Stimulated activated naive CD8-positive, alpha-beta T cell treated with anti-CD3 and anti-CD28 coated beads, Interleukin-15, Interleukin-2, amounts not matched to agents 100 ng/mL and 50 ng/mL, for 24 hours (primary cell): ENCODE measurements around the gene ADAM19.

Source experiments
- H3K27ac Mint-ChIP-seq: one replicate; pipeline ENCODE4 v1.8.0; 2021; ENCODE audit warnings: mild to moderate bottlenecking, mixed read lengths
- H3K27me3 Mint-ChIP-seq: one replicate; pipeline ENCODE4 v1.8.0; 2021; ENCODE audit warnings: mixed read lengths
- H3K36me3 Mint-ChIP-seq: one replicate; pipeline ENCODE4 v1.8.0; 2021; ENCODE audit warnings: low read depth, mixed read lengths
- H3K4me1 Mint-ChIP-seq: one replicate; pipeline ENCODE4 v1.8.0; 2021; ENCODE audit warnings: low read depth, mixed read lengths
- H3K4me3 Mint-ChIP-seq: one replicate; pipeline ENCODE4 v1.8.0; 2021; ENCODE audit warnings: mild to moderate bottlenecking, mixed read lengths
- H3K9me3 Mint-ChIP-seq: one replicate; pipeline ENCODE4 v1.8.0; 2021; ENCODE audit warnings: mixed read lengths

ADAM19 gene

DNA sequence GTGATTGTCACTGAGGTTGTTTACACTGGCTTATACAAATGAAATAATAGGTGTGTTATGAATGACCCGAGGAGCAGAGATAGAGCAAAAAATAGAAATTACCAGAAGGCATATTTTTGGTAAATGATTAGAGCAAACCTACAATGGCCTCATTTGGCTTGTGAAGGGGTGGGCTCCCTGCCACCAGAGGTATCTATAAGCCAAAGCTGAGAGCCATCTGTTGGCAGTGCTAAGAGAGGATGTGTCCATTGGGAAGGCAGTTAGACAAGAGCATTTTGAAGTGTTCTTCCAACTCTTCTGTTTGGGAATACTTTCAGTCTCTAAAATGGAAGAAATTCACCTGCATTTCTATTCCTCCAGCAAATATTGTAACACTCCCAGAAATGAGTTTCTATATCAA lies 104.9 kb downstream of the ADAM19 start:
- H3K27ac Mint-ChIP-seq: no peak overlapping the region

DNA sequence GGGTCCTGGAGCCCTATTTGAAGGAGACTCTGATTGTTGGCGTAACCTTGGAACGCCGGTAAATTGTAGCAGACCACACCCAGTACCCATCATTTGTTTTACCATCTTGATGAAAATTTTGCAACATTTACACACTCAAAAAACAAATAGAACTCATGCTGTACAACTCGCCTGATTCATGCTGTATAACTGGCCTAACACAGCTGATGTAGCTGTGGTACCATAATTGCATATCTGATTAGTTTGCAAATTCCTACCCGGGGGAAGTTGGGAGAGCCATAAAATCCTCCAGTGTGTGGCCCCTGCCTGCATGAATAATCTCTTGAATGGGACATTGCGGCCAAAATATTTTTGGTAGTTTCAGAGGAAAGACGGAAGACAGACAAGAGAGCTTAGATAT lies 105.9 kb downstream of the ADAM19 start:
- Mint-ChIP-seq H3K27me3 (no peaks in the 10 kb centered on the region), H3K4me3 (no peak overlapping the region), H3K27ac (no peak overlapping the region), H3K36me3 (no peaks in the 10 kb centered on the region), H3K9me3 (no peaks in the 10 kb centered on the region), H3K4me1 (peaks cover 8% of the 10 kb centered on the region)

More for the DNA sequence above, 104.9 kb downstream of the ADAM19 start:
- Mint-ChIP-seq H3K9me3 (no peaks in the 10 kb centered on the region), H3K4me1 (no peaks in the 10 kb centered on the region), H3K27me3 (no peaks in the 10 kb centered on the region), H3K4me3 (no peak overlapping the region), H3K36me3 (no peaks in the 10 kb centered on the region)

DNA sequence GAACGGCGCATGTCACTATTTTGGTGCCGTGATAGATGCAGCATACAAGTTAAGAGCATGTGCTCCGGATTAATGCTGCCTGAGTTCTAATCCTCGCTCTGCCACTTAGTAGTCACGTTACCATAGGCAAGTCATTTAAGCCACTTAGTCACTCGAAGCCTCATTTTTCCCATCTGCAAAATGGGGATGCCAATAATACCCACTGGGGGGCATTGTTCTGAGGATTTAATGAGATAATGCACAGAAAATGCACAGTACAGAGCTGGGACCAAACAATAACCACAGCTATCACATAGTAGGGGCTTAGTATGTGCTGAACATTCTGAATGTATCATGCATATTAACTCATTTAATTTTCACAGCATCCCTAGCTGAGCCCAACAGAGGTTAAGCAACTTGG lies 106.5 kb downstream of the ADAM19 start:
- Mint-ChIP-seq H3K4me3 (no peak overlapping the region), H3K4me1 (peaks cover 15% of the 10 kb centered on the region), H3K27ac (no peak overlapping the region), H3K27me3 (peaks cover 2% of the 10 kb centered on the region), H3K36me3 (no peaks in the 10 kb centered on the region), H3K9me3 (no peaks in the 10 kb centered on the region)

DNA sequence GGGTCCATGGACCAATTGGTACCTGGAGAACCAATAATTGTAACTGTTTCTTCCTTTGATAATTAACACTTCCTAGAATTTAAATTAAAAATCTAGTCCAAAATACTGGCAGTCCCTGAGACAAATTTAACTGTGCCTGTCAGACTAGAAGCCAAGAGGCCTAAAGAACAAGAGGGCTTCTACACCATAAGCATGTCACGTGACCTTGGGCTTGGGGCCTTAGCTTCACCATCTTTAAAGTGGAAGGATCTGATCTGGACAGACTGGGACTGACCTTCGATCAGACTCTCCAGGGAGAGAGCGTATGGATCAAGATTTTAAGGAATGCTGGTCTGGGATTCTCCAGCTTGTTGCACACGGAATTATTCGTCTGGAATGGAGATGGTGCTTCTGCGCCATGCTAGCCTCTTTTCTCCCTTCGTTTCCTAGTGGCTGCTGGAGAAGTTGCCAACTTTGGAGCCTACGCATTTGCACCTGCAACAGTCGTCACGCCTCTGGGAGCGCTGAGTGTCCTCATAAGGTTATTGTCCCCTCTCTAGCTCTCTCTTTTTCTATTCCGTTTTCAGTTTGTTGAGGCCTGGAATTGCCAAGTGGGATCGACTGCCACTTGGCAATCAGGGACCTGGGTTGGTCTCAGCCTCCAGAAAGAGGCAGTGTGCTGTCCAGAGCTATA lies 107.1 kb downstream of the ADAM19 start:
- Mint-ChIP-seq H3K27ac (no peak overlapping the region), H3K9me3 (no peaks in the 10 kb centered on the region), H3K4me3 (no peak overlapping the region), H3K36me3 (no peaks in the 10 kb centered on the region), H3K27me3 (peaks cover 8% of the 10 kb centered on the region), H3K4me1 (peaks cover 21% of the 10 kb centered on the region)

DNA sequence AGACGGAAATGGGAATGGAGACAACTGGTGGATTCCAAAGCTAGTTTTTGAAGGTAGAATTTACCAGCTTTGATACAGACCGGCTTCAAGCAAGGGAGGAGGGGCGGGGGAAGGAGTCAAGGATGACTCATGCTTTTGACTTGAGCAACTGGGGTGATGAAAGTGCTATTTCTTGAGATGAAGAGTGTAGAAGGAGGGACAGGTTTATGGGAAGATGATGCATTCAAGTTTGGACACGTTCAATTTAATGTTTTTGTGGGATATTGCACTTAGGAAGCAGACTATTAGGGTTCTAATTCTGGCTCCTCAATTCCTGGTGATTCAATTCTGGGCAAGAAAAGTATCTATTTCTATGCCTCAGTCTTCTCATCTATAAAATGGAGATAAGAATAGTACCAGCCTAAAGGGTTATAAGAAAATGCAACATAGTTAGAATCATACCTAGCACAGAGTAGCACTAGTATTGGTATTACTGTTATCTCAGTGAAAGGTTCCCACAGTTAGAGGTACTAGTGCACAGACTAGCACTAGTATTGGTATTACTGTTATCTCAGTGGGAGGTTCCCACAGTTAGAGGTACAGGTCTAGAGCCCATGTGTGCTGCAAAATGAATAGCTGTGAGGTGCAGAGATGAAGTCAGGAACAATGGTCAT lies 110.9 kb downstream of the ADAM19 start:
- Mint-ChIP-seq H3K27me3 (peaks cover 32% of the 10 kb centered on the region), H3K4me1 (peaks cover 33% of the 10 kb centered on the region), H3K27ac (peak overlapping the region; percentile 77), H3K4me3 (peak overlapping the region; percentile 38), H3K36me3 (no peaks in the 10 kb centered on the region), H3K9me3 (no peaks in the 10 kb centered on the region)

DNA sequence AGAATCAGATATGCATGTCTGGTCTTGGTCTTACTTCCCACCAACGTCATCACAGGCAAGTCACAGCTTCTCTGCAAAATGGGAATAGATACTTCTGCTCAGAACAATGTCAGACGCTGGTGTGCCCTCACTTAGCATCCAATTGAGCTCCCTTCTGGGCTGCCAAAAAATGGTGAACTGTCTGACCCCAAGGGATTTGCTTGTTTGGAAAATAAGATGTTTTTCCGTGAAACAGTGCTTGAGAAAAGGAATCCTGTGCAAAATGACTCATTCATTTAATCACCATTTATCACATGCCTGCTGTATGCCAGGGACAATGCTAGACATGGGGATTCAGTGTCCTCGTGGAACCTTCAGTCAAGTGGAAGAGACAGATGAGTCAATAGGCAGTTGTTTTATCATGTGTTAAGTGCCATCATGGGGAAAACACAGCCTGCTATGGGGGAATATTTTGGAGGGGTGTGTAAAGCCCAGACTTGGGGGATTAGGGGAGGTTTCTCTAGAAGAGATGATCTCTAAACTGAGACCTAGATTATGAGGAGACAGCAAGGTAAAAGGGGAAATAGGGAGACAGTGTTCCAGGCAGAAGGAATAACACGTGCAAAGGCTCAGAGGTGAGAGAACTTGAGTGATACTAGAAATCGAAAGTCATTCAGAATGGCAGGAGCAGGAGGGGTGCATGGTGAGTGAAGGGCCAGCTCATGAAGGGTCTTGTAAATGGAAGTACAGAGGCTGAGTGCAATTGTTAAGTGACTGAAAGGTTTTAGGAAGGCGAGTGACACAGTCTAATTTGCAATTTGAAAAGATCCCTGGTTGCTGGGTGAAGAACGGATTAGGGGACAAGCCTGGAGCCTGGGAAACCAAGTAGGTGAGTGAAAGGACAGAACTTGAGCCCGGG lies 111.7 kb downstream of the ADAM19 start:
- H3K4me1 Mint-ChIP-seq: peaks cover 33% of the 10 kb centered on the region

DNA sequence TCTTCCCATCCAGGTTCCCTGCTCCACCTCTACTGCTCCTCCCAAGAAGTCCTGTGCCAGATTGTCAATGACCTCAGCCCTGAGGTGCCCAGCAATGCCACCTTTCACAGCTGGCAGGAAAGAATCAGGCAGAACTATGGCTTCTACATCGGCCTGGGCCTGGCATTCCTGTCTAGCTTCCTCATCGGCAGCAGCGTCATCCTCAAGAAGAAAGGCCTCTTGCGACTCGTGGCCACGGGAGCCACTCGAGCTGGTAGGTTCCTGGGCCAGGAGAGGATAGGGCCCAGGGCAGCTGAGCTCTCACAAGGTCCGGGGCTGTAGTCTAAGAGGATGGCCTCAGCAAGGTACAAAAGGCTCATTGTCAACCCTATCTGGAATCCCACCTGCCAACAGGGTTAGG lies 112.5 kb downstream of the ADAM19 start:
- Mint-ChIP-seq H3K36me3 (no peaks in the 10 kb centered on the region), H3K27me3 (peaks cover 41% of the 10 kb centered on the region), H3K4me3 (no peak overlapping the region), H3K27ac (no peak overlapping the region), H3K9me3 (no peaks in the 10 kb centered on the region), H3K4me1 (peaks cover 33% of the 10 kb centered on the region)

More for the DNA sequence above, 111.7 kb downstream of the ADAM19 start:
- Mint-ChIP-seq H3K4me3 (peak overlapping the region; percentile 38), H3K36me3 (no peaks in the 10 kb centered on the region), H3K27me3 (peaks cover 39% of the 10 kb centered on the region), H3K27ac (peak overlapping the region; percentile 77), H3K9me3 (no peaks in the 10 kb centered on the region)

DNA sequence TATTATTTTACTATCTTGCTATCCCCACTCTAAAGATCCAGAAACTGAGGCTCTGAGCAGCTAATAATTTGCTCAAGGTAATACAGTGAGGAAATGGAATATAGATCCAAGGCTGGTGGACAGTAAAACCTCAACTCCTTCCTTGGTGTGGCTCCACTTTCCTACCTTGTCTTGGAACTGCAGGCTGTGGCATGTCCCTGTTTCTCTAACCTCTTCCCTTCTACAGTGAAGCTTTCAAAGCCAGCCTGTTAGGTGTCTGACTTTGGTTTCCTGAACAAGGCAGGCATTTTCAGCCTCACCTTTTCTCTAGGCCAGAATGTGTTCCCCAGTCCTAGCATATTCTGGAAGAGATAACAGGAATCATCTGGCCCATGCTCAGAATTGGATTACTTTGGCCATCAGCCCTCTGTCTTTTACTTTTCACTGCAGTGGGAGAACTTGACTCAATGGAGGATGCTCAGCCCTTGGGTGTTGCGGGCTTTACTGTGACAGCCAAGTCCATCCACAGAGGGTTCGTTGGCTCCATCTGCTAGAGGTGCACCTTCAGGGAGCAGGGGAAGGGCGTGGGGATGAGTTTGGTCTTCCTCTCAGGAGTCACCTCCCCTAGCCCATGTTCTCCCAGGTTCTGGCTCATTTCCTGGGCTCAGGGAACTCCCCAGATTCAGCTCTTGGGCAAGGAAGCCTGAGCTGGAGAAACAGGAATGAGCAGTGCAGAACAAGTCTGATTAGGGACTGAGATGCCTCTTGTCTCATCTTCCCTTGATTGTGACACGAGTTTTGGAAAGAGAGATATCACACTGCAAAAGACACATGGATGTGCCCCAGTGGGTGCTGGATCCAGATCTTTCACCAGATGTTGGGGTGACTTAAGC lies 114.4 kb downstream of the ADAM19 start:
- Mint-ChIP-seq H3K4me3 (peak overlapping the region; percentile 72), H3K4me1 (peaks cover 33% of the 10 kb centered on the region), H3K9me3 (no peaks in the 10 kb centered on the region), H3K27ac (peak overlapping the region; percentile 49), H3K36me3 (no peaks in the 10 kb centered on the region), H3K27me3 (peaks cover 41% of the 10 kb centered on the region)

DNA sequence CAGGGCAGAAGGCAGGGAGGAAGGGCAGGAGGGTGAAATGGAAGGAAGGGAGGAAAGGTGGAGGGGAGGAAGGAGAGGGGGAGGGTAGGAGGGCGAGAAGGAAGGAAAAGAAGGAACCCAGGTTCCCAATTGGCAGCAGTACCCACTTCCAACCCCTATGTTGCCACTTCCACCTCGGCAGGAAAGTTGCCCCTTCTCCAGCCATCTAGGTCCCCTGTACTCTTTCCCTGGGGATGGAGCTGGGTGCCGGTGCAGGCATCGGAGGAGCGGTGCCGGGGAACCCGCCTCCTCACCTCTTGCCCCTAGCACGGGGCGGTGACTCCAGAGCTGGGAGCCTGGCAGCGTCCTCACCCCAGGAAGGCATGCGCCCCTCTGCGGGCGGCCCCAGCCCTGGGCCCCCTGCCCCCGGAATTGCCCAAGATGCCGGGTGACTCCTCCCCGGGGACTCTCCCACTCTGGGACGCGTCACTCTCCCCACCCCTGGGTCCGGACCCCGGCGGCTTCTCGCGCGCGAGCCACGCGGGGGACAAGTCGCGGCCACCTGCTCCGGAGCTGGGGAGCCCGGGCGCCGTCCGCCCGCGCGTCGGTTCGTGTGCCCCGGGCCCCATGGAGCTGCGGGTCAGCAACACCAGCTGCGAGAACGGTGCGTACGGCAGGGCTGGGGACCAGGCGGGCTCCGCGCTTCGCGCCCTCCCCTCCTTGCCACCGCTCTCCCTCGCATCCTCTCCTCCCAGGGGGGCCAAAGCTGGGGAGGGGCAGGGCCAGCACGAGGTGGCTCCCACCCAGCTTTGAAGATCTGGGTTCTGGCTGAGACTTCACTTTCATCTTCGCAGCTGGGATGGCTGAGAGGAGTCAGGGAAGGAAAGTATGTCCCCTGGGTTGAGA lies 115.6 kb downstream of the ADAM19 start, which contains the start of gene NIPAL4:
TSS of gene NIPAL4 (plus strand) at position 499 of the 885 bp plus-strand sequence. CDS start at position 607, 108 bp downstream.
- Mint-ChIP-seq H3K9me3 (no peaks in the 10 kb centered on the region), H3K27ac (peak within 1 kb of the TSS; percentile 49), H3K27me3 (peaks cover 42% of the 10 kb centered on the region), H3K36me3 (no peaks in the 10 kb centered on the region), H3K4me3 (peak within 1 kb of the TSS; percentile 72), H3K4me1 (peaks cover 32% of the 10 kb centered on the region)

DNA sequence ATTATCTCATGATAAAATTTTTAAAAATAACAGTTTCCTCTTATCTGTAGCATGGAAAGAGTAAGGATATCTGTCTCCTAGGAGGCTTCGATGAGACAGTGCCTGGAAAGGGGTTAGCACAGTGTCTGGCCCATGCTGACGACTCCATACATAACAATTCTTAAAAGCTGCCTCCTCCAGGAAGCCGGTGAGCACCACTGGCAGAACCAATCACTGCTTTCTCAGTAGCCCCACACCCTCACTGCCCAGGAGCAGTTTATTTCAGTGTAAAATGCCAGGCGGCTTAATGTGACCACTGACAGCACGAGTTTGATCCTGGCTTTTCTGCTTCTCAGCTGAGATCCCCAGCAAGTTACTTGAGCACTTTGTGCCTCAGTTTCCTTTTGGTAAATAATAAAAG lies 116.7 kb downstream of the ADAM19 start:
- H3K36me3 Mint-ChIP-seq: no peaks in the 10 kb centered on the region
- H3K9me3 Mint-ChIP-seq: no peaks in the 10 kb centered on the region
- H3K27me3 Mint-ChIP-seq: peaks cover 42% of the 10 kb centered on the region
- H3K4me3 Mint-ChIP-seq: no peak overlapping the region
- H3K27ac Mint-ChIP-seq: no peak overlapping the region
- H3K4me1 Mint-ChIP-seq: peaks cover 20% of the 10 kb centered on the region

DNA sequence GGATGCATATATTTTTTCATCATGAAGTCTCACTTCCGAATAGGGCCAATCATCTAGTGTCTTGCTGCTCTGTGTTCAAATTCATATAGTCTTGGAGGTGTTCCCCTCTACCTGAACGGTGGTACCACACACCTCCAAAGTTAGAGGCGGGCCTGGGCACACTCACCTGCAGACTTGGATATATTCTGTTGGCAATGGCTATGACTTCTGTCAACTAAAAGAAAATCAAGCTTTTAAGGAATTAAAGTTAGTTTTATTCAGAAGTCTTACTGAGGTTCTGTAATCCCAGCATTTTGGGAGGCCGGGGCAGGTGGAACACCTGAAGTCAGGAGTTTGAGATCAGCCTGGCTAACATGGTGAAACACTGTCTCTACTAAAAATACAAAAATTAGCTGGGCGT lies 118.2 kb downstream of the ADAM19 start:
- Mint-ChIP-seq H3K27me3 (peaks cover 32% of the 10 kb centered on the region), H3K36me3 (no peaks in the 10 kb centered on the region), H3K27ac (no peak overlapping the region), H3K4me1 (peaks cover 15% of the 10 kb centered on the region), H3K4me3 (no peak overlapping the region), H3K9me3 (no peaks in the 10 kb centered on the region)

DNA sequence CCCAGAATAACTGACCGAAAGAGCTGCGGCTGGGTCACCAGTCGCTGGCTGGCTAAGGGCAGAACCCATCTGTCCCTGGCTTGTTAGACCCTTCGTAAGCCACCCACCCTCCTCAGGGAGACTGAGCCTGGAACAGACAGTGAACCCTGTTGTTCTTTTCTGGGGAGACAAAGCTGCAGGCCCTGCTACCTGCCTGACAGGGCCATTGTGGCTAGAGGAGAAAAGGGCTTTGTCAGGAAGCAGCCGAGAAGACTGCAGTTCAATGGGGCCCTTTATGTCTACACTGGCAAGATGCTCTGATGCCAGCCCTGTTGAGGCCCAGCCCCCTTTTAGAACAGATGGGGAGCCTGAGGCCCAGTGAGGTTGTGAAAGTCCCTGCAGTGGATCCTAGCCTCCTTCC lies 119.3 kb downstream of the ADAM19 start:
- Mint-ChIP-seq H3K27me3 (peaks cover 25% of the 10 kb centered on the region), H3K4me1 (peaks cover 15% of the 10 kb centered on the region), H3K27ac (no peak overlapping the region), H3K4me3 (no peak overlapping the region), H3K9me3 (no peaks in the 10 kb centered on the region), H3K36me3 (no peaks in the 10 kb centered on the region)

DNA sequence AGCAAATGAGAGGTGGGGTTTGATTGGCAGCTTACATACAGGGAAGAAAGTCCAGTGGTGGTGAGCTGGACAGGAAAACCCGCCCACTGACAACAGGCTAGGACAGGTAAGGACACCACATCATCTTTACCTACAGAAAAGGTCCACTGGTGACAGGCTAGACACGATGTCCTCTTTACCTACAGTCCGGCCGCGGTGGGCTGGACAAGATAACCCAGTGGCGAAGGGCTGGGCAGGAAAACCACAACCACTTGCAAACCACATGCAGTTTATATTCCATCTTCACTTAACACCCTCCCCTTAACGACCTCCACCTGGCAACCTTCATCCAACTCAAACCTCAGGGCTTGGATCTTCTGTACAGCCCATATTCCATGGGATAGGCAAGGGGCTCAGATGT lies 120.5 kb downstream of the ADAM19 start:
- Mint-ChIP-seq H3K27me3 (peaks cover 14% of the 10 kb centered on the region), H3K36me3 (no peaks in the 10 kb centered on the region)

More for the DNA sequence above, 120.5 kb downstream of the ADAM19 start:
- Mint-ChIP-seq H3K9me3 (no peaks in the 10 kb centered on the region), H3K27ac (no peak overlapping the region), H3K4me3 (no peak overlapping the region), H3K4me1 (peaks cover 5% of the 10 kb centered on the region)
